Limb (tissue), 2 donors: Measurements from ENCODE around the gene AKT3.
A peak's percentile ranks its signal among the peaks of the same experiment; 100 is the strongest.

Experiments used
- DNase-seq, 2 donors: peaks; one replicate each; pipeline ENCODE4 v3.0.0-alpha.2; 2016; ENCODE audit errors: extremely low spot score in 2 of 2

Gene AKT3

GRCh38 chr1:243732637-243733036, 117.4 kb downstream of the AKT3 start:
- DNase-seq, result no peak

GRCh38 chr1:243731974-243732625, 117.9 kb downstream of the AKT3 start:
- DNase-seq, result no peak

DNA sequence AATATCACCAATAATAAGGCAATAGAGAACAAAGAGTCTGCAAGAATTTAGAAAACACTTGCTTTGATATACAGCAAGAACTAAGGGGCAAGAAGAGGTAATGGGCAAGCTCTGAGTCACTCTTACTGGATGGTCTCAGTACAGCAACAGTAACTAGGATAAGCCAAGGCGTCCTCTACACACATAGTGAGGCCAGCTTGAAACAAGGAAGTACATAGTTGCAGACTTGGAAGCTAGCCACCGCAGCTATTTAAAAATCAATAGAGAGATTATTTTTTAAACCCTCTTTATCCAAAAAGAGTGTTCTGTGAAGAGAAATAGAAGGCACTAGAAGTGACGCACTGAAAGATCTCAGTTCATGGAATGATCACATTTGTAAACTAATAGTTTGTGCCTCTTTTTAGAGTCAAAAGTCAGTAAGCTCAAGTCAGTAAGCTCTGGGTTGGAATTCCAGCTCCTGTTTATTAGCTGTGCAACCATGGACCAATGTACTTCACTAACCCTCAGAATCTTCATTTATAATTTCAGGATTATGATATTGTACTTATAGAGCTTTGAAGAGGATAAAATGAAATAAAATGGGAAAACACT, 118.6 kb downstream of the AKT3 start:
- DNase-seq, result no peak

GRCh38 chr1:243730487-243731150, 119.4 kb downstream of the AKT3 start:
- no peak for DNase-seq

DNA sequence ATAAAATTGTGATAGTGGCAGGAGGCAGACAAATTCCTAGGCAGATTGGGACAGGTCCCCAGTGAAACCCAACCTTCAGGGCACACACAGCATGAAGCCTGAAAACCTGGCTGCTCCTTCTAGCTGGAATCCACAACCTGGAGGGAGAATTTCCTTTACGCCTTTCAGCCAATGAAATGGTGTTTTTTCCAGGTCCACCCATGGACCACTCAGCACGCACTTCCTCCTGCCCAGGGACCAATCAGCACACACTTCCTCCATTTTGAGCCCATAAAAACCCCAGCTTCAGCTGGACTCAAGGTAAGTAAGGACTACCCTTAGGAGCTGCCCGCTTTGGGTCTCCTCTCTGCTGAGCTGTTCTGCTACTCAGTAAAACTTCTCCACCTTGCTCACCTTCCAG, 120.1 kb downstream of the AKT3 start:
- no peak for DNase-seq

GRCh38 chr1:243727503-243728203, 122.4 kb downstream of the AKT3 start:
- no peak for DNase-seq

- no peak for DNase-seq
These were observed 123.1 kb downstream of the AKT3 start for GRCh38 chr1:243726806-243727502.

DNA sequence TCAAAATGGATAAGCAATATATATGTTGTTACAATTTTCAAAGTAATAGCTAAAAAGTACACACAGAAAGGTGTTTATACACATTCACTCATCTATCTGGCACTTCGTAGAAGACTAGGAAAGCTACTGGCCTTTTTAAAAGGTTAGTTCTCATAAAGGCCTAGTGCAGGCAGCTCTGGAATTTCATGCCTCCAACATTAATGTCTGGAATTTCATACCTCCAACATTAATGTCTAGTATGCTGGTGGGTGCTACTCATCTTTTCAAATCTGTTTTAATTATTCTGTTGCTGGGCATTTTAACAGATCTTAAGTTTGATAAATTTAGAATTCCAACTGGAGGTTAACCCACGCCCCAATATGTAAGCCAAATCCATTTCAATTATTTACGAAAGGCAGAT, 124.2 kb downstream of the AKT3 start:
- DNase-seq, result no peak

- no peak for DNase-seq
These were observed 125.0 kb downstream of the AKT3 start for GRCh38 chr1:243725075-243725474.

GRCh38 chr1:243723458-243724043, 126.5 kb downstream of the AKT3 start:
- DNase-seq, result no peak

GRCh38 chr1:243723050-243723449, 127.0 kb downstream of the AKT3 start:
- DNase-seq, result no peak

DNA sequence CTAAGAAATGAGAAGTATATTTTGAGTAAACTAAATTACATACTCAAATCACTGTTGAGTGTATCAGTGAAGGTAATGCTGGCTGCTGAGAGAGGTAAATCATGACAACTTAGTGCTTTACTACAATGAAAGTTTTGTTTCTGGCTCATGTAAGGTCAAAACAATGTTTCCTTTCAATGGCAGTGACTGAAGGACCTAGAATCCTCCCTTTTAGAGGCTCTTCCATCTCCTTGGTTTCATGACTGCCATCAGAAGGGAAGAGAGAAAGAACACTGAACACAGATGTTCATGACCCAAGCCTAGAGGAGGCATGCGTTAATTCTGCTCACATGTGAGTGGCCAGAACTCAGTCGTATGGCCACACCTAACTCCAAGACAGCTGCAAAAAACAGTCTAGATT, 130.6 kb downstream of the AKT3 start:
- no peak for DNase-seq

DNA sequence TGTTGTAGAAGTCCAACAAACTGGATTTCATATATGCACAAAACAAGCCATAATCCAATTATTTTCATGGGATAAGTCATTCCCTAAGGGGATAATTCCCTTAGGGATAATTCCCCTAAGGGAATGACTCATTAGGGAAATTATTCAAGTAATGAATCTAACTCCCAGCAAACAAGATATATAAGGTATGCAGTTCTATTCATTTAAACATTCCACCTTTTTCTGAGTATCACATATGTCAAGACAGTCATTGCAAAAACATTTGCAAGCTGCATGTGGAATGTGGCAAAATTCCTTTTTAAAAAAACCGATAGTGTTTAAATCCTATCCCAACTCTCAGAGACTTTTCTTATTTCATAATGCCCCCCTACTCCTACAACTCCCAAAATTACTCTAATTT, 131.2 kb downstream of the AKT3 start:
- no peak for DNase-seq

DNA sequence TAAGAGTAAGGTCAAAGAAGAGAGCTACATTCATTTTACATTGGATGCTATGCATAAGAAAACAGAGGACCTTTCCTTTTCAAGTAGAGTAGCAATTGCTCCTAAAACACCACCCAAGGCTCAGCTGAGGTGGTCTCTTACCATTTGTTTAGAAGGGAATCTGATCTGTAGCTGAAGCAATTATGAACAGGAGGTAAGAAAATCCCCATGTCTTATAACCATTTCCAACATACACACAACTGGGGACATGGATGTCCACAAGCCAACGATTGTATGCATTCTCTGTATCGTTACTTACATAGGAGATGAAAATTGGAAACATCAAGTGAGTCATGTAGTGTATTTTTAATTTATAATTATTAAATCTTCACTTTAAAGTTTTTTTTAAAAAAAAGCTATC, 132.0 kb downstream of the AKT3 start:
- DNase-seq, result no peak

DNA sequence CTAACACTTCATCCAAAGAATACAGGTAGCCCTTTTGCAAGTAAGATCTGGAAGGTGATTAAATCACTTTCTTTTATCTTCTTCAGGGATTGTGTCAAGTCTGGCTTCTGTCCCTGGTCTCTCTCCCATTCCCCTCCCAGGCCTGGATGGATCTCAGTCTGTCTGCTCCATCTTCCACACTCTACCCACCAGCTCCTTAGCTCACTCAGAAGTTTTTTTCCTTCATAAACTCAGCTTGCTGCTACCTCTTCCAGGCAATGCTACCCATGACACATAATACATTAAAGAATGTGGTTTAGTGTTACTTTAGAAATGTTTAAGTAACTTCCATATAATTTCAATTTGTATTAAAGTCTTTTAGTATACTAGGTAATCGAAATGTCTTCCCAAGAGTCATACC, 133.1 kb downstream of the AKT3 start:
- DNase-seq, result no peak

DNA sequence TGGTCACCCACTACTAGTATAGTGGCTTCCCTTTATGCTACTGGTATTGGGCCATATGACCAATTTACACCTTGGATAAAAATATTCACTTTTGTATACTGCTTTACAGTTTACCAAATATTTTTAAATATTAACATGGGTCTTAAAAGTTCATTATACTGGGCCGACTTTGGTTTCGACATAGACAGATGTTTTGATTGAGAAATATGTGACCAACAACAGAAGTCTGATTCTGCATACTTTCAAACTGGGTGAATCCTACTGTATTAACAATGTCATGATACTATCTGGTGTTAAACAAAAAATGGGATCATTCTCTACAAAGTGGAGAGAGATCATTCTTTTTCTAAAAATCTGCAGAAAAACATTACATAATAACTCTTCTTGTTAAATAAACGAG, 134.8 kb downstream of the AKT3 start:
- DNase-seq, result no peak

GRCh38 chr1:243713470-243714186, 136.4 kb downstream of the AKT3 start:
- DNase-seq, result peak; percentile 42 to 70

DNA sequence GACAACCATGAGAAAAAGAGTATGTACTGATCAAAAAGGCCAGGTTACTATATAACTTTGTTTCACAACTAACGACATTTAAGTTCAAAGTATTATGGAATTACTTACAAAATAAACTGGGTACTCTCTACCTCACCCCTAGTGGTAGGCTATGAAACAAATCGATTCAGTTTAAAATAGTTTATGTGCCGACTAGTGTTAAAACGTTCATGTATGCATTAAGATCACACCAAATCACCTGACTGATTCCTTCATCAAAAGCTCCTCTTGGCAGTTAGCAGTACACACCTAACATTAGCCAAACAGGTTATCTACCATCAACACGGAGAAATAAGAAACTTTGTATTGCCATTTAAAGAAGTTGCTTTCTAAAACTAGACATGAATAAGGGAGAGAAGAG, 137.1 kb downstream of the AKT3 start:
- peak in 1 of 2 donors; percentile 18 for DNase-seq

DNA sequence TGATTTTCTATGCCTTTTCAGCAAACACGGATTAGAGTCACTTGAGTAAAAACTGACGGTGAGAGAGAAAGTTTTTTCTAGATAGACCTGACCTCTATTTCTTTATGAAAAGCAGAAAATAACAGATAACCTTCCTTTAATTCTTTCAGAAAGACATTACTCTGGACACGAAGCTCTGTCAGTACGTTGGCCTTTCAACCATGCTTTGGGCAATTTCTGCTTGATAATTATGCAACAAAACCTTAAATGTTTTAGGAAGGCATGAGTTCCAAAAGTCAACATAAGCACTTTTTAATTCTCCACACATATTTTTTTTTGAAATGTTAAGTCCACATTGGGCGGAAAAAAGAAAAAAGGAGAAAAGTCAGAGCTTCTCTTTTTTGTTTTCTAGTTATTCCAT, 137.8 kb downstream of the AKT3 start:
- no peak for DNase-seq

DNA sequence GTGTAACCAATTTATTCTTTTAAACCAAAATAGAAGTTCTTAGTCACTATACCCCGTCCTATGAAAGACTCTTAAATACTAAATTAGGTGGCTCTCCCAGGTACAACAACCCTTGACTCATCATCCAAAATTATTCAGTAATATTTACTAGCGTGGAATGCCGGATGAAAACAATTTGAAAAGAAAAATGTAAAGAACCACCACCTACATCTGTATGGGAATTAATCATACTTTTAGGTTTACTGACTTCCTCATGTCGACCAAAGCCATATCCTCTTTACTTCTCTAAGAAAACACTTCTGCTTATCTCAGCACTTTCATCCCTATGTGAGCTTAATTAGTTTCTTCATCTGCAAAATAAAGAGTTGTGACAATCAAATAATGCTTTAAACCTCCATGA, 139.6 kb downstream of the AKT3 start:
- DNase-seq, result no peak

DNA sequence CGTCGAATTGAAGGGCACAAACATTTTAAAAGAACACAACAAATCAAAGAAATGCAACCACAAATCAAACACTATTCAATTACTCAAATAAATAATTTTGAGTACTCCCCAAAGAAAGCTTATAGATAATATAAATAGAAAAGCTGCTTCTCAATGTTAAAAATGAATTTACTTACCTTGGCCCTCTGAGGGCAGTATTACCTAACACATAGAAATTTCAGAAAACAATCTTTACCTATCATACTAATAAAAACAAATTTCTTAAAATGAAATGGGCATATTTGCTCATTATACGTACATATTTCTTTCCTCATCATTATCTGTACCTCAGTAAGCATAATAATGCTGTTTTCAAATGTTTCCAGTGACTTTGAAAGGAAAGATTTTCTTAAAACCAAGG, 141.8 kb downstream of the AKT3 start:
- DNase-seq, result no peak
